ENCODE measurements around the gene GOLGA6L2.
"Not testable (repeated sequence)": the region's sequence is repeated elsewhere in the genome, so short reads cannot be mapped to it uniquely, and the experiment has no call there.

The GOLGA6L2 gene

DNA sequence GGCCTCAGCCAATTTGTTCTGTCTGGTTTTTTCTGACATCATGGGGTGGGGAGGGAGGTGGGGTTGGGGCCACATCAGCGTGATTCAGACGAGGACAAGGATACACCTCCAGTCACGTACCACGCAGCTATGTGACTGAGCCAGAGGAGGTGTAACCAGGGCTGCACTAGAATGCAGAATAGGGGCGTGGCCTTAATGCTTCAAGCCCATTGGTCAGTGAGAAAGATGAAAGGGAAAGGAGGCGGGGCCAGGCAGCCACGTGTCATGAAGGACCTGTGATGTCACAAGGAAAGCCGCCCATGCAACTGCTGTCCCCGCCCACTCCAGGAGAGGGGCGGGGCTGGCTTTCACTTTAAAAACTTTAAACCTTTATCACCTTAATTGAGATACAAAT, at the start of gene GOLGA6L2:
Gene GOLGA6L2, minus strand, starts transcription at position 137 of the 394 bp plus-strand sequence. Its CDS starts 62 bp downstream, at position 75.
- no peak for DNase-seq (ENCODE audit: low read depth)

DNA sequence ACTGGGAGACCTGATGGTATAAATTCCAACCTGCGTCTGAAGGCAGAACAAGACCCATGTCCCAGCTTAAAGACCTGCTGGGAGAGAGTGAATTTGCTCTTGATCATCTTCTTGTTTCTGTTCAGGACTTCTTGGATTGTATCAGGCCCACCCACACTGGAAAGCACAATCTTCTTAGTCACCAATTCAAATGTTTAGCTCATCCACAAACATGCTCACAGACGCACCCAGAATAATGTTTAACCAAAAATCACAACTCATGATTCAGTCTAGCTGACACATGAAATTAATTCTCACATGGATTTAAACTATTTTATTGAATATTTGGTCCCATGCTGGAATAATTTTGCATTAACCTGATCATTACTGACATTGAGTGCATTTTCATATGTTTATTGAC, 37.8 kb upstream of the GOLGA6L2 start:
- no peak for DNase-seq (ENCODE audit: low read depth)

- DNase-seq (ENCODE audit: low read depth): no peak
These were observed 36.8 kb upstream of the GOLGA6L2 start for GRCh38 chr15:23483821-23484299.

DNA sequence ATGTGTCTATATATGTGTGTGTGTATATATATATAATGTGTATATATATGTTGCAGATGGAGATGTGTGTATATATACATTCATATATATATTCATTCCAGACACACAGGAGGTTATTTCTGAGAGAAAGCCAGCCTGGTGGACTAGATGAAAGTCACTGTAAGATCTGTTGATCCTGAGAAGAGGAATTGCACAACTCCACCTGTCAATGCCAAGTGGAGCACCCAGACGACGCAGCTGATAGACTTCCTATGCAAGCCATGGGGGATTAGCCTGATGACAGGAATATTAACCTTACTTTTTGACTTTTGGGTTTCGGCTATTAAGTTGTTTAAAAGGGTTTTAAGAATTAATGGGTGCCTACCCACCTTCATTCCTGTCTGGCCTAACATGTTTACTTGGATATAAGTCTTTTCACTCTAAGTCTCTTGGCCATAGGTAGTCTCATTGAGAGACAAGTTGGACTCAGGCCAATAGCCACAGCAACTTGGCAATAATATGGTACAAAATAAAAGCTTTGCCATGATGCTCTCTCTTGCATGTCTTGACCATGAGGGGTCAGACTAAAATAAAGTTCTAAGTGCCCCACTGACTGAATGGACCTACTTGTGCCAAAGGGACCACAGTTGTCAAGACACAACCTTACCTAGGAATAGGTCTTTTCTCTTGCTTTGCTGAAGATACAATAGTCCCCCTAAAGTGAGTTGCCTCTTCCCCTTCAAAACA, 35.9 kb upstream of the GOLGA6L2 start:
- no peak for DNase-seq (ENCODE audit: low read depth)

DNA sequence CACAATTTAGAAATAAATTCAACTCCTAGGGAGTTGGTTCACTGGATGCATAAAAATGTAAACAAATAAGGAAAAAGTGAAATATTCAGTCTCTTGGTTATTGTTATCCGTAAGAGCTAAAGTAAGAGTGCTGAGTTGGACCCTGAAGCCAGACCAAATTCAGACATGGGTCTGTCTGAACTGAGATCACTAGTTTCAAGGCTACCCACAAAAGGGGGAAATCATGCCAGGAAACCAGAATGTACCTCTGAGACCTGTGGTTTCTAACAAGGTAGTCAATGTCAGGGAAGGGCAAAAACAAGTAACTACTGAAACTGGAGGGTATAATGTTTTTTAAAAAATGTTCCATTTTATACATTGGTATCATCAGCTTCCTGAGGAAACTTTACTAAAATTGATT, 35.2 kb upstream of the GOLGA6L2 start:
- DNase-seq (ENCODE audit: low read depth): no peak

DNA sequence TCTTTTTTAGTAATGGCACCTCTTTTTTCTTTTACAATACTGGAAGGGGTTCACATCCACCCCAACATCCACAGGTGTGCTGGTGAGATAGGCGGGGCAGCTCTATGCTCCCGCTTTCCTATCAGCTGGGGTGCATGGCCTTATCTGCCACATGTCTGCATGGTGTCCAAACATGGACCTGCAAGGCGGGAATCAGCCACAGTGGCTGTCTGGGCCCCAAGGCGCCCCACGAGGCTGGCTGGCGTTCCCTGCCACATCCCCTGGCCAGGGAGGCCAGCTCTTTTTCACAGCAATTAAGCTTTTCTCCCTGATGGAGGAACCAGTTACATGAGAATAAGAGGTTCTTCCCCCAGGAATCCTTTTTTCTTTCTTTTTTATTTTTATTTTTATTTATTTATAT, 30.9 kb upstream of the GOLGA6L2 start:
- DNase-seq (ENCODE audit: low read depth): no peak

- no peak for DNase-seq (ENCODE audit: low read depth)
These were observed 25.6 kb upstream of the GOLGA6L2 start for GRCh38 chr15:23472678-23473077.

DNA sequence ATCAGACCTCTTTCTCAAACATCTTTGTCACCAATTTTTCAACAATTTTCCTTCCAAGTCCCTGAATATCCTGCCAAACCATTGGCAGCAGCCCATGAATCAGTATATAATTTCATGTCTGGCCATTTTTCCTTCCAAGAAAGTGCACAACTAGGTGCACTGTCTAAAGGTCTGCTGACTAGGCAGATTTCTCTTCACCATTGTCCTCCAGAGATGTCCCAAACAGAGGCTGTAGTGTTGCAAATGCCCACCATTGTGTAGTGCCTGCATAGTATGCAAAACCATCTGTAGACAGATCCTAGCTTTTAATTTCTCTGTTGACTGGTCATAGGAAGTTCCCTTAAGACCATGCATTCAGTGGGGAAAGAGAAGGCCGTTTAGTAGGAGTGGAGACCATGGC, 25.0 kb upstream of the GOLGA6L2 start:
- DNase-seq (ENCODE audit: low read depth): no peak

DNA sequence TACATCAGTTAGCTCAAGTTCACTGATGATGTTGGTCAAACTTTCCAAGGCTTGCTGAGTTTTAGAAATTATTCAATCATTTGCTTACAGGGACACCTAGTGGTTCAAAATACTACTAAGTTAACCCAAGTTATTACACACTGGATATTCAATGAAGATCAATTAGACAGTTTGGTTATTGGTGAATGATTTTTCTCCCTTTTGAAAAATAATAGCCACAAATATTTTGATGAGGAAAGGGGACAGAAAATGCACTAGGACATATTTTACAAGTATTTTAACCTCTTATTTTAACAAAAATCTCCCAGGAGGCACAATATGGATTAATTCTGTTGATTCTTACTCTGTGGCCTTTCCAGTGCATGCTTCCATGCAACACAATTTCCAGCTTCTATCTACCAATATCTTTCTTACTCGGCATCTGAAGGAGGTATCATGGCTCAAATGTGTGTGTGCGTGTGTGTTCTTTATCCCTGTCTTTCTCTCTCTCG, 20.1 kb upstream of the GOLGA6L2 start:
- DNase-seq (ENCODE audit: low read depth): peak; percentile 18

DNA sequence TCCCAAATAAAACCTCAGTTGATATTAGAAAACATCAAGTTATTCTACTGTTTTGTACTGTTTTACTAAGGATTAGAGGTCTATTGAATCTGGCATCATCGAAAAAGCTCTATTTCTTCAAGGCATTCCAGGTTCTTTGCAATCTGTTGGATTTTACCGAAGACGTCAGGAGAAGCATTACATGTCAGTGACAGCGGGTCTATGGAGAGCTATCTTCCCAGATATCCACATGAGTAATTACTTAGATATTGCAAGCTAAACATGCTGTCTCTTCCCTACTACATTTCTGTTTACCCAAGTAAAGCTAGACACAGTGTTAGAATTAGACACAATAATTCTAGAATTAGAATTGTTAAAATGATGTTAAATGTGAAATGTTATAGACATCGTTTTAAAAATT, 10.8 kb upstream of the GOLGA6L2 start:
- no peak for DNase-seq (ENCODE audit: low read depth)

DNA sequence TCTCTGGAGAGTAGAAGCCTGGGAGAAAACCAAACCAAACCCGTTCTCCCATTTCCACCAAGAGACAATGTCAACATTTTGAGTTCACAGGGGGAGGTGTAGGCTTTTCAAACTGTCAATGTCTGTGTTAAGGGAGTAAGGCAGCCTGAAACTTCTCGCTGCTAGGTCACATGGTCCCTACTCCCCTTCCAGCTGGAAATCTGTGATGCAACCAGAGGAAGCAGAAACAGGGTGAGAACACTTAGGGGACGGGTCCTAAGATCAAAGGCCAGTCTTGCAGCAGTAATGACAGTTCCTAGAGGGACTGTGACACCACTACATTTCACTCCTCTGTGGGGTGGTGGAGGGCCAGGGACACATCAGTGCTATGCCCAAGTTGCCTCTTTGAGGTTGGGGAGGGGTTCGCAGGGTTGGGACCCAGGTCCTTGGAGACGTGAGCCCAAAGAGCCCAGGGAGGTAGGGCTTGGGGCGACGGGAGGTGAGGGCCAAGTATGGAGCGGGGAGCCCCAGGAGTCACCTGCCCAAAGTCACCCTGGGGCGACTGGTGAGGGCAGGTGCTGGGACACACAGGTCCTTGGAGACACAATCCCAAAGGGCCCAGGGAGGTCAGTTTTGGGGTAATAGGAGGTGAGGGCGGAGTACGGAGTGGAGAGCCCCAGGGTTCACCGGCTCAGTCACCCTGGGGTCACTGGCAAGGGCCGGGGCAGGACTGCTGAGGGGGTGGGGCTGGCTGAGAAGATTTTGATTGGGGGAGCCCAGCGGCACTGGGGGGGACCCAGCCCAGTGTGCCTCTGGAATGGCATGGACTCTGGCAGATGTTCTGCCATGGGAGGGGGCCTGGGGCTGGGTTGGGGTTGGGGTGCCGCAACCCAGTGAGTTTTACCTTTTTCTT, 582 bp downstream of the GOLGA6L2 start:
- no peak for DNase-seq (ENCODE audit: low read depth)

GRCh38 chr15:23444269-23444668, 2.8 kb downstream of the GOLGA6L2 start:
- DNase-seq (ENCODE audit: low read depth): no peak

- no peak for DNase-seq (ENCODE audit: low read depth)
These were observed 5.8 kb downstream of the GOLGA6L2 start for GRCh38 chr15:23441204-23441603.

- no peak for DNase-seq (ENCODE audit: low read depth)
These were observed 6.4 kb downstream of the GOLGA6L2 start for GRCh38 chr15:23440596-23440995.

DNA sequence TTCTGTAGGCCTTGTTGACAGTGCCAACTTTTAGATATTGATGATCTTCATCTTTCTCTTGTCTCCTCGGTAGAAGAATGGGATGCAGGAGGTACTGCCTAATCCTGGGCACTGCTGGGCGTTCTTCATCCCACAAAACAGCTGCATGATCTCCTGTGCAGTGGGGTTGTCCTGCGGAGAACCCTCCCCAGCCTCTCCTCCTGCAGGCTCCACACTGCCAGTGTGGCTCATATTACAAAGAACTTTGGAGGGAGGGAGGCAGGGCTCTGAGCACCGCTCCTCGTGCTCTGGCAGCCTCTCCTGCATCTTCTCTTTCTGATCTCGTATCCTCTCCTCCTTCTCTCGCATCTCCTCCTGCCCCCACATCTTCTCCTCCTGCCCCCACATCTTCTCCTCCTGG, 7.5 kb downstream of the GOLGA6L2 start:
- DNase-seq (ENCODE audit: low read depth): no peak

DNA sequence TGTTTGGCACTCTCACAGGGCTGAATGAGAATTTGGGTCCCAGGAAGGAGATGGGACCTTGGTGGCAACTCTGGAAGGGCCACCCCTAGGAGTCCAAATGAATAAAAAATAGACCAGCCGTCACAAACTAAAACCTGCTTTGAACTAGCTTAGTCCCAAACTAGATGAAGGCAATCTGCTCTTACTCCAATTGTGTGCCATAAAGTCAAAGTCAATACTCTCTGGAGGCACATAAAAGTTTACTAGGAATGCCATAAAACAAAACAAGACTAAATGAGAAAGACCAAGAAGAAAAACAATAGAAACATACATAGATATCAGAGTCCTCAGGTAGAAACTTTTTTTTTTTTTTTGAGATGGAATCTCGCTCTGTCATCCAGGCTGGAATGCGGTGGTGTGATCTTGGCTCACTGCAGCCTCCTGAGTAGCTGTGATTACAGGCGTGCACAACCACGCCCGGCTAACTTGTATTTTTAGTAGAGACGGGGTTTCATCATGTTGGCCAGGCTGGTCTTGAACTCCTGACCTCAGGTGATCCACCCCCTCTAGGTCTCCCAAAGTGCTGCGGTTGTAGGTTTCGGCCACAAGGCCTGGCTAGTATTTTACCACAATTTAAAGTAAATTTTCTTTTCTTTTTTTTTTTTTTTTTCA, 8.1 kb downstream of the GOLGA6L2 start:
- no peak for DNase-seq (ENCODE audit: low read depth)

- DNase-seq (ENCODE audit: low read depth): no peak
These were observed 9.4 kb downstream of the GOLGA6L2 start for GRCh38 chr15:23437673-23438072.

GRCh38 chr15:23437146-23437545, 9.9 kb downstream of the GOLGA6L2 start:
- no peak for DNase-seq (ENCODE audit: low read depth)

DNA sequence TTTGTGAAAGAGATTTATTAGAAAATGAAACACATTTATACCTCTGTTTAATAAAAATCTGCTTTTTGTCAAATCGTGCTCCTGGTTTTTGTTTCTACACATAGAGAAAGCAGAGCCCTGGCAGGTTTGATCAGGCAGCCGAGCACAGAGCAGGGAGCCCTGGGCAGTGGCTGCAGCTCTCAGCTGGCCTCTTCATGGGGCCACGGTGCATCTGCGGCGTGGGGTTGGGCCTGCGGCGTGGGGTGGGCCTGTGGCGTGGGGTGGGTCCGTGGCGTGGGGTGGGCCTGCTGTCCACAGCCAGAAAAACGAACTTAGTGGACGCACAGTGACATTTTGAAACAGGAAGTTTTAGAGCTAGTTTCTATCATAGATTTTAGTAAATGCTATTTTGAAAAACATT, 10.6 kb downstream of the GOLGA6L2 start:
- no peak for DNase-seq (ENCODE audit: low read depth)

GRCh38 chr15:23434699-23435098, 12.3 kb downstream of the GOLGA6L2 start:
- not testable (repeated sequence) for DNase-seq (ENCODE audit: low read depth)

- not testable (repeated sequence) for DNase-seq (ENCODE audit: low read depth)
These were observed 21.7 kb downstream of the GOLGA6L2 start for GRCh38 chr15:23425327-23425726.

GRCh38 chr15:23424111-23424904, 22.7 kb downstream of the GOLGA6L2 start:
- DNase-seq (ENCODE audit: low read depth): no peak
